Activated T-cell treated with anti-CD3 and anti-CD28 coated beads, Interleukin-2, amount 50 U/mL, for 4 hours (primary cell): ENCODE results near the gene IER3. TPM values are rescaled to one million over a fixed set of nuclear protein-coding genes. Genes with fewer than 3 reads are reported as not detected.
"Not testable (repeated sequence)": the region's sequence is repeated elsewhere in the genome, so short reads cannot be mapped to it uniquely, and the experiment has no call there.

Experiments used
- ATAC-seq, 2 donors: fragments of 200-7000 bp; cut with Tn5 transposase; one replicate each; pipeline ENCODE4 v1.10.0; 2021
- DNase-seq: peaks from one replicate; pipeline ENCODE4 v3.0.0-alpha.2; 2020
- H3K27me3 Mint-ChIP-seq: one replicate; pipeline ENCODE4 v1.8.0; 2021; ENCODE audit warnings: low read depth, mixed read lengths
- H3K36me3 Mint-ChIP-seq: one replicate; pipeline ENCODE4 v1.8.0; 2022; ENCODE audit warnings: mixed read lengths; ENCODE audit not compliant: insufficient read depth
- H3K4me1 Mint-ChIP-seq: one replicate; pipeline ENCODE4 v1.8.0; 2021; ENCODE audit warnings: low read depth, mixed read lengths
- H3K4me3 Mint-ChIP-seq: one replicate; pipeline ENCODE4 v1.8.0; 2021; ENCODE audit warnings: mild to moderate bottlenecking, moderate library complexity, mixed read lengths
- H3K9me3 Mint-ChIP-seq: one replicate; pipeline ENCODE4 v1.8.0; 2021; ENCODE audit warnings: mixed read lengths
- total RNA-seq, 3 donors: library from RNA; stranded (reverse); gene quantifications; one replicate each; pipeline ENCODE4 v1.2.1, GENCODE V29; 2021

Gene IER3
- total RNA-seq, 3 donors from 2014 or later = 519 to 552 (median 531) TPM

GRCh38 chr6:30776390-30777154 lies 32.2 kb upstream of the IER3 start:
- Mint-ChIP-seq H3K36me3 (no peaks in the 10 kb centered on the region), H3K9me3 (no peaks in the 10 kb centered on the region), H3K4me3 (no peak overlapping the region), H3K27me3 (no peaks in the 10 kb centered on the region), H3K4me1 (peaks cover 33% of the 10 kb centered on the region)
- no peak for DNase-seq
- no peak for ATAC-seq

GRCh38 chr6:30775104-30775503 lies 30.8 kb upstream of the IER3 start:
- Mint-ChIP-seq H3K9me3 (no peaks in the 10 kb centered on the region), H3K4me3 (no peak overlapping the region), H3K36me3 (no peaks in the 10 kb centered on the region), H3K4me1 (peaks cover 37% of the 10 kb centered on the region), H3K27me3 (no peaks in the 10 kb centered on the region)
- no peak for ATAC-seq
- DNase-seq = no peak

- H3K4me1 Mint-ChIP-seq = peaks cover 41% of the 10 kb centered on the region
- H3K36me3 Mint-ChIP-seq = no peaks in the 10 kb centered on the region
- H3K9me3 Mint-ChIP-seq = no peaks in the 10 kb centered on the region
- no peaks in the 10 kb centered on the region for H3K27me3 Mint-ChIP-seq
- no peak for DNase-seq
- H3K4me3 Mint-ChIP-seq = no peak overlapping the region
- ATAC-seq = no peak
Measured at GRCh38 chr6:30774701-30775100, 30.4 kb upstream of the IER3 start.

- Mint-ChIP-seq H3K36me3 (no peaks in the 10 kb centered on the region), H3K4me1 (peaks cover 69% of the 10 kb centered on the region), H3K9me3 (no peaks in the 10 kb centered on the region), H3K4me3 (no peak overlapping the region), H3K27me3 (no peaks in the 10 kb centered on the region)
- ATAC-seq (no peak), DNase-seq (no peak)
Measured at GRCh38 chr6:30770592-30770991, 26.2 kb upstream of the IER3 start.

GRCh38 chr6:30769853-30770524 lies 25.6 kb upstream of the IER3 start:
- H3K4me3 Mint-ChIP-seq = peak overlapping the region; percentile 76
- H3K36me3 Mint-ChIP-seq = no peaks in the 10 kb centered on the region
- H3K27me3 Mint-ChIP-seq = no peaks in the 10 kb centered on the region
- DNase-seq = no peak
- no peaks in the 10 kb centered on the region for H3K9me3 Mint-ChIP-seq
- peaks cover 72% of the 10 kb centered on the region for H3K4me1 Mint-ChIP-seq
- peak; percentile 11 to 18 for ATAC-seq

GRCh38 chr6:30769088-30769852 lies 24.9 kb upstream of the IER3 start:
- peaks cover 76% of the 10 kb centered on the region for H3K4me1 Mint-ChIP-seq
- H3K36me3 Mint-ChIP-seq = no peaks in the 10 kb centered on the region
- H3K9me3 Mint-ChIP-seq = no peaks in the 10 kb centered on the region
- DNase-seq (peak; percentile 81), ATAC-seq (peak; percentile 80 to 85)
- peaks cover 2% of the 10 kb centered on the region for H3K27me3 Mint-ChIP-seq
- peak overlapping the region; percentile 76 for H3K4me3 Mint-ChIP-seq

GRCh38 chr6:30768634-30769087 lies 24.3 kb upstream of the IER3 start:
- Mint-ChIP-seq H3K4me3 (peak overlapping the region; percentile 76), H3K4me1 (peaks cover 78% of the 10 kb centered on the region), H3K9me3 (no peaks in the 10 kb centered on the region), H3K36me3 (no peaks in the 10 kb centered on the region), H3K27me3 (peaks cover 2% of the 10 kb centered on the region)
- ATAC-seq (peak; percentile 3 to 47), DNase-seq (no peak)

- Mint-ChIP-seq H3K4me1 (peaks cover 82% of the 10 kb centered on the region), H3K27me3 (peaks cover 2% of the 10 kb centered on the region), H3K36me3 (no peaks in the 10 kb centered on the region), H3K9me3 (no peaks in the 10 kb centered on the region), H3K4me3 (peak overlapping the region; percentile 29)
- DNase-seq = no peak
- no peak for ATAC-seq
Measured at GRCh38 chr6:30767944-30768301, 23.6 kb upstream of the IER3 start.

- no peaks in the 10 kb centered on the region for H3K9me3 Mint-ChIP-seq
- H3K27me3 Mint-ChIP-seq = peaks cover 2% of the 10 kb centered on the region
- peaks cover 77% of the 10 kb centered on the region for H3K4me1 Mint-ChIP-seq
- peak; percentile 27 to 36 for ATAC-seq
- no peak for DNase-seq
- H3K4me3 Mint-ChIP-seq = peak overlapping the region; percentile 55
- no peaks in the 10 kb centered on the region for H3K36me3 Mint-ChIP-seq
Measured at GRCh38 chr6:30767158-30767943, 23.0 kb upstream of the IER3 start.

- DNase-seq = no peak
- no peaks in the 10 kb centered on the region for H3K36me3 Mint-ChIP-seq
- peak overlapping the region; percentile 29 for H3K4me3 Mint-ChIP-seq
- ATAC-seq = no peak
- H3K4me1 Mint-ChIP-seq = peaks cover 75% of the 10 kb centered on the region
- no peaks in the 10 kb centered on the region for H3K9me3 Mint-ChIP-seq
- H3K27me3 Mint-ChIP-seq = peaks cover 2% of the 10 kb centered on the region
Measured at GRCh38 chr6:30766461-30767157, 22.3 kb upstream of the IER3 start.

GRCh38 chr6:30765495-30765894 lies 21.1 kb upstream of the IER3 start:
- not testable (repeated sequence) for H3K4me3 Mint-ChIP-seq

GRCh38 chr6:30764490-30765043 lies 20.2 kb upstream of the IER3 start:
- not testable (repeated sequence) for ATAC-seq, H3K27me3 Mint-ChIP-seq, H3K4me3 Mint-ChIP-seq, H3K9me3 Mint-ChIP-seq, H3K36me3 Mint-ChIP-seq, DNase-seq
- H3K4me1 Mint-ChIP-seq = peaks cover 60% of the 10 kb centered on the region

More at GRCh38 chr6:30765495-30765894, 21.1 kb upstream of the IER3 start:
- not testable (repeated sequence) for H3K27me3 Mint-ChIP-seq, H3K9me3 Mint-ChIP-seq, DNase-seq, ATAC-seq, H3K36me3 Mint-ChIP-seq
- peaks cover 69% of the 10 kb centered on the region for H3K4me1 Mint-ChIP-seq
